H1 (cell line): Measurements from ENCODE around the gene SMG5. TPM values are rescaled to one million over a fixed set of nuclear protein-coding genes. Genes with fewer than 3 reads are reported as not detected.

ENCODE experiments used
- CTCF ChIA-PET: fragments of 300-600 bp; sonication (Branson Sonifier 250); formaldehyde crosslinking; loops from one replicate; lab custom pipeline; 2021; ENCODE audit not compliant: partially characterized antibody; lab: Charles Lee
- POLR2A ChIA-PET: fragments of 300-600 bp; sonication (Branson Sonifier 250); formaldehyde crosslinking; loops from one replicate; lab custom pipeline; 2021; ENCODE audit warnings: inconsistent platforms; ENCODE audit not compliant: partially characterized antibody; lab: Charles Lee
- DNase-seq, 2 experiments: peaks; one replicate each; pipeline versions ENCODE4 v3.0.0 to v3.0.0-alpha.2; 2010 to 2022; ENCODE audit warnings: low spot score in 2 of 2, low read depth in 1 of 2, mixed read lengths in 1 of 2
- FAIRE-seq: peaks from 2 replicates; lab custom pipeline; 2011; peaks lifted over from hg19 to GRCh38; lab: Jason Lieb, UNC
- H2AFZ ChIP-seq: 2 replicates; pipeline ENCODE4 v1.8.1; 2012; ENCODE audit warnings: low read length, inconsistent platforms
- H2AK5ac ChIP-seq: 2 replicates; pipeline ENCODE4 v1.6.1; 2013; ENCODE audit warnings: low read depth, low read length
- H2BK120ac ChIP-seq: replicated peaks from 2 replicates; pipeline ENCODE3; 2013; ENCODE audit warnings: low read depth, low read length, inconsistent platforms
- H2BK12ac ChIP-seq: 2 replicates; pipeline ENCODE4 v1.6.1; 2013; ENCODE audit warnings: low read depth, low read length
- H2BK15ac ChIP-seq: 2 replicates; pipeline ENCODE4 v1.6.1; 2013; ENCODE audit warnings: low read length
- H2BK20ac ChIP-seq: 2 replicates; pipeline ENCODE4 v1.6.1; 2013; ENCODE audit warnings: low read length
- H2BK5ac ChIP-seq: 2 replicates; pipeline ENCODE4 v1.6.1; 2013; ENCODE audit warnings: low read depth, low read length
- H3K14ac ChIP-seq: 2 replicates; pipeline ENCODE4 v1.6.1; 2013; ENCODE audit warnings: inconsistent platforms; ENCODE audit not compliant: insufficient read length
- H3K18ac ChIP-seq: 2 replicates; pipeline ENCODE4 v1.6.1; 2013; ENCODE audit warnings: low read length; ENCODE audit errors: extremely low read depth
- H3K23ac ChIP-seq: 2 replicates; pipeline ENCODE4 v1.6.1; 2013; ENCODE audit warnings: inconsistent platforms; ENCODE audit not compliant: insufficient read length
- H3K23me2 ChIP-seq: 2 replicates; pipeline ENCODE4 v1.6.1; 2013; ENCODE audit warnings: low read depth, low read length
- H3K27ac ChIP-seq: 2 replicates; pipeline ENCODE4 v1.6.1; 2011; ENCODE audit warnings: low read depth, low read length, inconsistent platforms
- H3K27me3 ChIP-seq, 4 experiments: replicated peaks in 1 of 4; 1 replicate in 1 of 4; 2 replicates in 3 of 4; pipeline versions ENCODE4 v1.6.1 to v1.8.1; 2011 to 2013; ENCODE audit warnings: low read length in 3 of 4, mild to moderate bottlenecking in 3 of 4, inconsistent platforms in 2 of 4, mixed read lengths in 2 of 4, moderate library complexity in 1 of 4; ENCODE audit not compliant: control insufficient read depth in 3 of 4, insufficient read depth in 3 of 4; ENCODE audit errors: extremely low read depth in 1 of 4
- H3K36me3 ChIP-seq, 4 experiments: 2 replicates each; pipeline versions ENCODE4 v1.6.1 to v1.8.1; 2011 to 2013; ENCODE audit warnings: mild to moderate bottlenecking in 4 of 4, low read length in 3 of 4, moderate library complexity in 2 of 4, control low read depth in 1 of 4, inconsistent platforms in 1 of 4; ENCODE audit not compliant: insufficient read depth in 4 of 4, control insufficient read depth in 2 of 4
- H3K4ac ChIP-seq: replicated peaks from 2 replicates; pipeline ENCODE3; 2013; ENCODE audit warnings: low read length, low read depth, mixed read lengths, inconsistent platforms; ENCODE audit not compliant: insufficient read length
- H3K4me1 ChIP-seq, 4 experiments: replicated peaks in 1 of 4; 1 replicate in 1 of 4; 2 replicates in 3 of 4; pipeline versions ENCODE4 v1.6.1 to v1.8.1; 2011 to 2013; ENCODE audit warnings: low read length in 3 of 4, inconsistent platforms in 2 of 4, mixed read lengths in 1 of 4; ENCODE audit not compliant: insufficient read depth in 4 of 4, control insufficient read depth in 3 of 4
- H3K4me2 ChIP-seq, 2 experiments: 2 replicates each; pipeline versions ENCODE4 v1.6.1 to v1.8.1; 2011 to 2013; ENCODE audit warnings: low read depth in 2 of 2, low read length in 2 of 2, control low read depth in 1 of 2, inconsistent platforms in 1 of 2, mild to moderate bottlenecking in 1 of 2; ENCODE audit not compliant: insufficient read depth in 1 of 2
- H3K4me3 ChIP-seq, 4 experiments: fragments of 200-600, 300-600 bp in 1 of 4; sonication (generic), shearing (Covaris generic), sonication (Bioruptor Twin) in 1 of 4; 2 replicates each; pipeline versions ENCODE4 v1.5.1 to v1.8.1; 2011 to 2016; ENCODE audit warnings: low read length in 4 of 4, low read depth in 3 of 4, control low read depth in 2 of 4, inconsistent platforms in 2 of 4, mild to moderate bottlenecking in 2 of 4, mixed read lengths in 1 of 4, moderate library complexity in 1 of 4; ENCODE audit not compliant: insufficient read depth in 2 of 4; ENCODE audit errors: extremely low read depth in 1 of 4
- H3K56ac ChIP-seq: replicated peaks from 2 replicates; pipeline ENCODE3; 2013; ENCODE audit warnings: low read depth, mild to moderate bottlenecking, mixed read lengths, low read length, inconsistent platforms; ENCODE audit not compliant: insufficient read length
- H3K79me1 ChIP-seq: 2 replicates; pipeline ENCODE4 v1.6.1; 2013; ENCODE audit warnings: low read depth, low read length, control low read depth
- H3K79me2 ChIP-seq, 2 experiments: 2 replicates each; pipeline versions ENCODE4 v1.6.1 to v1.8.1; 2012 to 2013; ENCODE audit warnings: low read length in 2 of 2, mild to moderate bottlenecking in 2 of 2, inconsistent platforms in 1 of 2; ENCODE audit not compliant: insufficient read depth in 2 of 2, control insufficient read depth in 1 of 2
- H3K9ac ChIP-seq, 4 experiments: replicated peaks in 1 of 4; 1 replicate in 1 of 4; 2 replicates in 3 of 4; pipeline versions ENCODE4 v1.6.1 to v1.8.1; 2011 to 2013; ENCODE audit warnings: low read depth in 3 of 4, low read length in 3 of 4, control low read depth in 2 of 4, mild to moderate bottlenecking in 2 of 4, moderate library complexity in 2 of 4, inconsistent platforms in 1 of 4; ENCODE audit errors: extremely low read depth in 1 of 4
- H3K9me3 ChIP-seq, 2 experiments: 2 replicates each; pipeline versions ENCODE4 v1.6.1 to v1.8.1; 2012 to 2013; ENCODE audit warnings: mild to moderate bottlenecking in 2 of 2, moderate library complexity in 2 of 2, control low read depth in 1 of 2, inconsistent platforms in 1 of 2, low read depth in 1 of 2, low read length in 1 of 2, mixed read lengths in 1 of 2; ENCODE audit not compliant: insufficient read depth in 2 of 2
- H4K20me1 ChIP-seq, 2 experiments: replicated peaks in 1 of 2; 2 replicates each; pipeline versions ENCODE3 to v1.8.1; 2011 to 2013; ENCODE audit warnings: inconsistent platforms in 2 of 2, low read length in 2 of 2, mild to moderate bottlenecking in 1 of 2; ENCODE audit not compliant: insufficient read depth in 2 of 2, control insufficient read depth in 1 of 2
- H4K5ac ChIP-seq: 2 replicates; pipeline ENCODE4 v1.6.1; 2013; ENCODE audit warnings: low read length, low read depth, mixed read lengths, inconsistent platforms; ENCODE audit not compliant: insufficient read length
- H4K8ac ChIP-seq: 2 replicates; pipeline ENCODE4 v1.8.0; 2013; ENCODE audit warnings: mild to moderate bottlenecking, moderate library complexity, low read length, inconsistent platforms; ENCODE audit not compliant: insufficient read depth; ENCODE audit errors: extremely low read depth
- H4K91ac ChIP-seq: replicated peaks from 2 replicates; pipeline ENCODE3; 2013; ENCODE audit warnings: low read length, mixed read lengths, inconsistent platforms; ENCODE audit not compliant: insufficient read length
- BRCA1 ChIP-seq: IDR thresholded peaks from 2 replicates; pipeline ENCODE4 v1.6.1; 2012; ENCODE audit warnings: low read depth, low read length, improper control_type of control experiment
- CEBPB ChIP-seq: IDR thresholded peaks from 2 replicates; pipeline ENCODE4 v1.6.1; 2012; ENCODE audit warnings: low read depth, low read length
- CHD1 ChIP-seq: IDR thresholded peaks from 2 replicates; pipeline ENCODE4 v1.6.1; 2012; ENCODE audit warnings: low read depth, low read length, improper control_type of control experiment
- CTBP2 ChIP-seq: IDR thresholded peaks from 2 replicates; pipeline ENCODE4 v1.7.0; 2011; ENCODE audit warnings: borderline replicate concordance, mild to moderate bottlenecking, moderate library complexity, mixed read lengths, low read length; ENCODE audit not compliant: insufficient read depth, insufficient read length
- GABPA ChIP-seq: IDR thresholded peaks from 2 replicates; pipeline ENCODE4 v1.6.1; 2011; ENCODE audit warnings: mild to moderate bottlenecking, low read length, moderate library complexity, borderline replicate concordance; ENCODE audit not compliant: insufficient read depth
- HDAC6 ChIP-seq: IDR thresholded peaks from one replicate; pipeline ENCODE4 v1.7.1; 2012; ENCODE audit warnings: low read depth, mild to moderate bottlenecking, inconsistent platforms, low read length, moderate library complexity
- JUND ChIP-seq: IDR thresholded peaks from 2 replicates; pipeline ENCODE4 v1.6.1; 2011; ENCODE audit warnings: mild to moderate bottlenecking, improper control_type of control experiment, low read length
- KDM4A ChIP-seq: IDR thresholded peaks from one replicate; pipeline ENCODE4 v1.7.1; 2012; ENCODE audit warnings: low read depth, mild to moderate bottlenecking, moderate library complexity, low read length, inconsistent platforms; ENCODE audit not compliant: severe bottlenecking
- SAP30 ChIP-seq: fragments of 300-600 bp; sonication (generic); IDR thresholded peaks from 2 replicates; pipeline ENCODE4 v1.7.1; 2012; ENCODE audit warnings: low read length, moderate library complexity, mild to moderate bottlenecking, inconsistent platforms; ENCODE audit not compliant: insufficient read depth, insufficient replicate concordance
- SP4 ChIP-seq: IDR thresholded peaks from 2 replicates; pipeline ENCODE4 v1.6.1; 2012; ENCODE audit warnings: low read length, inconsistent platforms
- SRF ChIP-seq: IDR thresholded peaks from 2 replicates; pipeline ENCODE4 v1.6.1; 2011; ENCODE audit warnings: mild to moderate bottlenecking, low read depth, low read length, moderate library complexity
- YY1 ChIP-seq: IDR thresholded peaks from 2 replicates; pipeline ENCODE4 v1.6.1; 2011; ENCODE audit warnings: low read depth, mild to moderate bottlenecking, low read length
- ZNF274 ChIP-seq: IDR thresholded peaks from 2 replicates; pipeline ENCODE4 v1.7.0; 2012; ENCODE audit warnings: low read length, borderline replicate concordance; ENCODE audit errors: extremely low read depth
- WGBS, 2 experiments: shearing (Covaris generic) in 1 of 2; methylation state at CpG; one replicate each; pipeline versions ENCODE4 v1.1.6 to v1.1.7; 2013 to 2015; ENCODE audit warnings: low lambda C conversion rate in 2 of 2, mixed read lengths in 2 of 2, inconsistent platforms in 1 of 2, low coverage in 1 of 2, missing lambda C conversion rate in 1 of 2; ENCODE audit not compliant: insufficient replicate concordance in 2 of 2, insufficient coverage in 1 of 2, insufficient read length in 1 of 2; ENCODE audit errors: extremely low coverage in 1 of 2, missing lambda C conversion rate in 1 of 2; 5-methylcytosine and 5-hydroxymethylcytosine counted together
- polyA plus RNA-seq, 7 experiments: library from polyadenylated mRNA; depleted of rRNA in 3 of 7; stranded (reverse) in 5 of 7; unstranded in 2 of 7; fragments of >200 nt in 5 of 7; fragments of 200-250 nt in 2 of 7; gene quantifications; 1 replicate in 5 of 7; 2 replicates in 1 of 7; 4 replicates in 1 of 7; pipeline versions ENCODE4 v1.2.1 to v1.2.3, GENCODE V29; 2011 to 2013; ENCODE audit warnings: missing spikeins in 2 of 7, mixed read lengths in 2 of 7
- total RNA-seq: library from RNA; stranded (reverse); fragmentation: NEBNext Ultra II Directional; extraction: Animal tissue kit (Norgen Biotek cat#: 25700); gene quantifications from 2 replicates; pipeline ENCODE4 v1.2.1, GENCODE V29; 2021
- TF ChIP-seq, protein P1 (sequence below): IDR thresholded peaks from 2 replicates; pipeline ENCODE4 v1.6.1; 2011; ENCODE audit warnings: low read depth, mild to moderate bottlenecking, low read length; ENCODE audit not compliant: insufficient read depth

The SMG5 gene
- total and polyA plus RNA-seq, 2 of the 8 experiments (the other 6 are each of a cell fraction or from before 2014, with no cell fraction given) = 32.7 to 98.0 TPM

DNA sequence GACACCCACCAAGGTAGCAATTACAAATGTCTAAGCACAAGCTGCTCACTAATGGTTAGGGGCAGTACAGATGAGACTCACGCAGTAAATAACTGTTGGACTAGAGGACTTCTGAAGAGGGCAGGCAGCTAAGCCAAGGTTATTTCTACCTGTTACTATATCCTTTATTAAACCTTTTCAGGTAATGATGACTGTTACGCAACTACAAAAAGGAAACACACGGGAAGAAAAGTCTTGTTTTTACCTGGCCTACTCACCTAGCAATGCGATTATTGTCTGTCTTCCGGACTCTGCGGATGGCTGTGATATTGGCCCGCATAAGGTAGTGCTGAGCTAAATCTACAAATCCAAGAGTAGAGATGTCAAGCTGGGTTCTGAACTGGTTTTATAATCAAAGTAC, 34.3 kb upstream of the SMG5 start:
- FAIRE-seq (no peak), DNase-seq (no peak)
- H3K79me1 ChIP-seq = no peaks in the 10 kb centered on the region
- no peak overlapping the region for H4K5ac ChIP-seq
- no peaks in the 10 kb centered on the region for H3K4me1 ChIP-seq
- no peaks in the 10 kb centered on the region for H3K9me3 ChIP-seq
- no peaks in the 10 kb centered on the region for H3K79me2 ChIP-seq
- WGBS, 2 experiments = 93% methylated on average over 7 of the region's 7 CpGs; no CpG with 5 or more reads in 1 of the 2 experiments
- no peak overlapping the region for H4K8ac ChIP-seq
- POLR2A ChIA-PET = interaction anchor here (0.9 to 3.9 kb wide), 7 partner anchors 9 to 57 kb away, joined by 3 to 16 read pairs (median 4); no protein-coding TSS in a partner anchor
- CTCF ChIA-PET = interaction anchor here (0.6 to 4.0 kb wide), 11 partner anchors 19 to 774 kb away, joined by 3 to 25 read pairs (median 3); partner anchors contain the start of gene SMG5
- no peak overlapping the region for H3K23ac ChIP-seq
- H4K20me1 ChIP-seq = peaks cover 0 to 4% of the 10 kb centered on the region in 2 experiments
- H2BK12ac ChIP-seq = no peak overlapping the region
- H2BK20ac ChIP-seq = no peak overlapping the region
- no peak overlapping the region for H2BK15ac ChIP-seq
- no peak overlapping the region for H3K4ac ChIP-seq
- no peak overlapping the region for H3K4me2 ChIP-seq
- H2AK5ac ChIP-seq = no peak overlapping the region
- H3K18ac ChIP-seq = no peak overlapping the region
- no peak overlapping the region for H4K91ac ChIP-seq
- no peak overlapping the region for H3K9ac ChIP-seq
- H3K4me3 ChIP-seq = no peak overlapping the region
- no peak for TF ChIP-seq CHD1
- no peak for TF ChIP-seq JUND
- TF ChIP-seq GABPA = no peak
- TF ChIP-seq CTBP2 = no peak
- TF ChIP-seq SAP30 = no peak
- no peak for TF ChIP-seq KDM4A
- TF ChIP-seq SRF = no peak
- TF ChIP-seq BRCA1 = no peak
- TF ChIP-seq HDAC6 = no peak
- no peak for TF ChIP-seq CEBPB
- no peak for TF ChIP-seq YY1
- TF ChIP-seq ZNF274 = no peak
- TF ChIP-seq SP4 = no peak
- TF ChIP-seq, protein P1, sequence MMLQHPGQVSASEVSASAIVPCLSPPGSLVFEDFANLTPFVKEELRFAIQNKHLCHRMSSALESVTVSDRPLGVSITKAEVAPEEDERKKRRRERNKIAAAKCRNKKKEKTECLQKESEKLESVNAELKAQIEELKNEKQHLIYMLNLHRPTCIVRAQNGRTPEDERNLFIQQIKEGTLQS = no peak
- TF ChIP-seq, all 59 proteins: peak for 0
- Histone ChIP-seq H3K56ac (no peak overlapping the region), H3K27me3 (no peaks in the 10 kb centered on the region), H3K36me3 (peaks cover 51 to 95% (median 78%) of the 10 kb centered on the region in 4 experiments), H2AFZ (no peak overlapping the region), H2BK5ac (no peak overlapping the region), H2BK120ac (no peak overlapping the region), H3K14ac (no peak overlapping the region), H3K23me2 (no peaks in the 10 kb centered on the region), H3K27ac (no peak overlapping the region)
